GM19438 (cell line): Measurements from ENCODE around the gene RAB7B.

Source experiments
- ATAC-seq: cut with Tn5 transposase; IDR thresholded peaks from one replicate; pipeline ENCODE4 v1.9.1; 2021; ENCODE audit warnings: low read depth; ENCODE audit not compliant: unreplicated experiment

The RAB7B gene

DNA sequence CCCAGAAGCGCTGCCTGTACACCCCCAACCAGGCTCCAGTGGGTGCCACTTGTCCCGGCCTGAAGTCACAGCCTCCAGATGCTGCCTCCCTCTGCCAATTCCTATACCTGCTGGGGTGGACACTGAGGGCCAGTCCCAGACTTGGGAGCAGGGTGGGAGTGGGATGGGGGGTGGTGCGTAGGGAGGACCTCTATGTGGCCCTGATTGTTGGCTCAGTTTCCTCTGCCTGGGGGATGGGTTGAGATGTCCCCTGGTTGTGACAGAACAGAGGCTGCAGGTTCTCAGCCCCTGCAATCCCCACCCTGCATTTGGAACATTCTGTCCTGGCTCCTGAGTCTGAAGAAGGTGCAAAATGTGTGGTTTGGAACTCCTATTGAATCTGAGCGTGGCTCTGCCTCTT, 27.2 kb downstream of the RAB7B start:
- ATAC-seq = no peak

DNA sequence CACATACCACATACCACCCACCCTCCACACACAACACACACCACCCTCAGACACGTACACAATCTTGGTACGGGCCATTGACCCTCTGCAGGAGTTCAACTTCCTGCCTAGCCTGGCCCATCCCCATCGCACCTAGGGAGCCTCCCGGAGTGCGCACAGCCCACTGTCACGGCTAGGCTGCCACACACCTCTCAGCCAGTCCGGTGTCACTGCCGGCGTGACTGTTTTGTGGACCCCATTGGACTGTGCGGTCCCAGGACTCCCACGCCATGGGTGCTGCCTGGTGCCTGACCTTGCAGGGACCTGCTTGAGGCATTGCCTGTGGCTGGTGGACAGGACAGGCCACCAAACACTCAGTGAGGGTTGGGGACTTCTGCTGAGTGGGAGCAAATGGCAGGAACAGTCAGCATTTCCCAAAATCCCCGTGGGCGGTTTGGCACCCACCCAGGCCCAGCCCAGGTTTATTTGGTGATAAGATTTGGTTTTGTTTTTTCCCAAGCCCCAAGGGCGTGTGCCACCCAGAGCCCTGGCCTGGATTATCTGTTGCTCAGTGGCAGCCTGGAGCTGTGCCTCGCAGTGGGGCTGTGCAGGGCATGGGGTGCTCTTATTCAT, 27.7 kb downstream of the RAB7B start:
- no peak for ATAC-seq

GRCh38 chr1:205974712-205975111, 28.5 kb downstream of the RAB7B start:
- ATAC-seq = no peak

DNA sequence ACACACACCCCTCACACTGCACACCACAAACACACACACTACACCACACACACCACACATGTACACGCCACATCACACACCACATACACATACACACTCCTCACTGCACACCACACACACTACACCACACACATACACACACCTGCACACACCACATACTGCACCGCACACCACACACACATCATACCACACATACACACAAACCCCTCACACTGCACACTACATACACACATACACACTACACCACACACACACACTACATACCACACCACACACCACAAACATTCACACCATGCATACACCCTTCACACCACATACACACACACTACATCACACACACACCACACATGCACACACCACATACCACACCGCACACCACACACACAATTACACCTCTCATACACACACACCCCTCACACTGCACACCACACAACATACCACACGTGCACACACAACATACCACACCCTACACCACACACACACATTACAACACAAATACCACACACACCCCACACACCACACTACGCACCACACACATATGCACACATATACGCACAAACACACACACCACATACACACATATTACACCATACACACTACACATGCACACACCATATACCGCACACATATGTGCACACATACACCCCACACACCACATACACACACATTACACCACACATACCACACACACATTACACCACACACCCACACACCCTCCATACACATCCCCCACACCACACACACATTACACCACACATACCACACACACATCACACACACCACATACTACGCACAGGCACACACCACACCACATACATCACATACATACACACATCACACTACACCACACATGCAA, 29.6 kb downstream of the RAB7B start:
- ATAC-seq = no peak

- ATAC-seq = no peak
These were observed 30.6 kb downstream of the RAB7B start for GRCh38 chr1:205972491-205973168.

DNA sequence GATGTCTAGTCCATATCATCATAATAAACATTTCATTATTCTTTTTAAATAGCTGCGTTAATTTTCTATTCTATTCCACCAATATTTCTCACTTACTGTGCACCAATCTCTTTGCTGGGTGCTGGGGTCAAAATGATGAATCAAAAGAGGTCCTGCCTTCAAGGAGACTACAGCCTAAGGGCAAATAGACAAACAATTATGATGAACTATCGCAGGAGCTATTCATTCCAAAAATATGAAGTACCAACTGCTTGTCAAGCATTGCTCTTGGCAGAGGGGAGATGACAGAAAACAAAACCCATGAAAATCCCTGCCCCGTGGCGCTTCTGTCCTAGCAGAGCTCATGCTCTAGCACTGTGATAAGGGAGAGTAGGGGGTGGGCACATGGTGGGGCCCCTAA, 31.1 kb downstream of the RAB7B start:
- ATAC-seq = no peak

DNA sequence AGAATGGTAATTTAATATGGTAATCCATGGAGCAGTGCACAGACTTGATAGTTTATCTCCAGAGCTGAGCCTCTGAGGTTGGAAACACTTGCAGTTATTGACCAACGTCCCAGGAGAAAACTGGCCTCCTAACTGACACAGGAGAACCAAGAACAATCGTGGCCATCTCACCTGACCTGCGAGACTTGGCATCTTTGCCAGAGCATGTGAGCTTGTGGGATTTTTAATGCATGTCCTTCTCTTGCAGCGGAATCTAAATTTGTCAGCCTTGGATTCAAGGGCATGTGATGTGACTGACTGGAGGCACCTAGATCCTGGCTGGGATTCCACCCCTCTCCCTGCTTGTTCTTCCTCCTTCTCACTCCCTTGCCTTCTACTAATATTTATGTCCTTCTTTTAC, 32.1 kb downstream of the RAB7B start:
- ATAC-seq = no peak

DNA sequence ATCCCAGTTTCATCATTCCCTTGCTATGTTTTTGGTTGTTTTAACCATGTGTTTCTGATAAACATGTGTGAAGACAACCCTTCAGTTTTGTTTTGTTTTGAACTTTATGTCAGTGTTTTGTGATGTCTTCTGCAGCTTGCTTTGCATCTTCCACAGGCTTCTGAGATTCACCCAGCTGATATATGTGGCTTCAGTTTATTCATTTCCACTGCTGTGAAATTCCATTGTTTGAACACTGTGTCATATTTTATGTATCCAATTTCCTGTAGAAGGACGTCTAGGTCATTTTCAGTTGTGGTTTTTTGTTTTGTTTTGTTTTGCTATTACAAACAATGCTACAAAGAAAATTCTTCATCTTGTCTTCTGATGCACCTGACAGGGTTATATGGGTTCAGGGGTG, 32.7 kb downstream of the RAB7B start:
- ATAC-seq = no peak

DNA sequence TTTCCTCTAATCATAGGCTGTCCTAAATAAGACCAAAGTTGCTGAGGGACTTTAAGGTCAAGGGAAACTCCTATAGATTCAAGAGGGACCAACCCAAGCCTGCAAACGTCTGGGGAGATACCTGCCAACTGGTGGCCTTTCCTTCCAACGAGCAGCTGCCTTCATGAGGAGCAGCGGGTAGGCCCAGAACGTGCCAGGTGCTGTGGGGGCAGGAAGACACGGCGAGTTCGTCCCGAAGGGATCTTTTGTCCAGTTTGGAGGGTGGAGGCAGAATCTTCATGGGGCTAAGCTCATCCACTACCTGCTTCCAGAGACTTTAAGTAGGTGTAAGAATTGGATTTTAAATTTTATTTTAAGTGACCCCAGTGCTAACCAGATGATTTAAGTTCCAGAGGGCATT, 34.0 kb downstream of the RAB7B start:
- ATAC-seq = no peak

GRCh38 chr1:205967554-205968335, 35.5 kb downstream of the RAB7B start:
- no peak for ATAC-seq

DNA sequence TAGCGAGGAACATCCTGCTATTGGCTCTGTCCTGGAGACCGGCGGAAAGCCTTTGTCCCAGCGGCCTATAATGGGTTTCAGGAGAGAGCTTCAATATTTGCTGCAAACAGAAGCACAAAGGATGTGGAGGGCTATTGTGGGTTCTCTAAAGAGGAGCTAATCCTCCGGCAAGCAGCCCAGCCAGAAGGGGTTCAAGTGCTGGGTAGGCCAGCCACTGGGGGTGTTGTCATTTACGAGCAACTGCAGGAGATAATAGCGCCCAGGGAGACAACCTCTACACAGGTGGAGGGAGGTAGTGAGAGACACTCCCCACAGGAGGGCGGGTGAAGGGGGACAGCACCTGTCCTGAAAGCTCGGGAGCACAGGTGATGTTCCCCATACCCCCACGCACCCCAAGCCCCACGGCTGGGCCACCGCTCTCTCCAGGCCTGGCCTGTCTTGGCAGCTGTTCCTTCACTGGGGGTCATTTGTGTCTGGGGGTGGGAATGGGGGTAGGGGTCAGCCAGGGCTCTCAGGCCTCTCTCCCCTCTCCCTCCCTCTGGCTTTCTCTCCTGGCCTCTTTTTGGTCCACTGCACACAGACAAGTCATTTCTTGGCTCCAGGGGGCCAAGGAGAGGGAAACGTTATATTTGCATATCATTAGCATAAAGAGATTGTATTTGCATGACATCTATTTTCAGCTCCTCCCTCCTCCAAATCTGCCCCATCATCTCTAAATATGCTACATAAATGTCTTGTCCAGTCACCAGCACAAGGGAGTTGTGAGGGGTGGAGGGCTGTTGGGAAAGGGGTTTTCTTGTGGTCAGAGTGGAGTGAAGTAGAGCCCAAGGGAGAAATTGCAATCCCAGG, 37.9 kb downstream of the RAB7B start:
- ATAC-seq = no peak

GRCh38 chr1:205963352-205964155, 39.6 kb downstream of the RAB7B start:
- no peak for ATAC-seq

DNA sequence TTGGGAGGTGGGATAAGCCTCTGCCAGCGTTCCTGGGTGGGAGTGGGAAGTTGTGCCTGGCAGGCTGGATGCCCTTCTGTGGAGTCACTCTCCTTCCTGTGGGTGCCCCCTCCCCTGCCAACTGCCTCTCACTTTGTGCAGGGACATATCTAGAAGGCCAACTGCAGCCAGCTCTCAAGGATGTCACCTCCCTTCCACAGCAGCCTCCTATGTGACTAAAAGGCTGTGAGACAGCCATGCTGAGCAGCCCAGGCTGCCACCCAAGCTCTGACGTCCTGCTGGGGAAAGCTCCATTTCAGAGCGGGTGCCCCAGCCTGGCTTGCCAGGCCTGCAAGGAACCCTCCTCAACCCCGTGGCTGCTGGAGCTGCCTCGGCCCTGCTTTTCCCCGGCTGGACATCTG, 40.4 kb downstream of the RAB7B start:
- ATAC-seq = no peak

DNA sequence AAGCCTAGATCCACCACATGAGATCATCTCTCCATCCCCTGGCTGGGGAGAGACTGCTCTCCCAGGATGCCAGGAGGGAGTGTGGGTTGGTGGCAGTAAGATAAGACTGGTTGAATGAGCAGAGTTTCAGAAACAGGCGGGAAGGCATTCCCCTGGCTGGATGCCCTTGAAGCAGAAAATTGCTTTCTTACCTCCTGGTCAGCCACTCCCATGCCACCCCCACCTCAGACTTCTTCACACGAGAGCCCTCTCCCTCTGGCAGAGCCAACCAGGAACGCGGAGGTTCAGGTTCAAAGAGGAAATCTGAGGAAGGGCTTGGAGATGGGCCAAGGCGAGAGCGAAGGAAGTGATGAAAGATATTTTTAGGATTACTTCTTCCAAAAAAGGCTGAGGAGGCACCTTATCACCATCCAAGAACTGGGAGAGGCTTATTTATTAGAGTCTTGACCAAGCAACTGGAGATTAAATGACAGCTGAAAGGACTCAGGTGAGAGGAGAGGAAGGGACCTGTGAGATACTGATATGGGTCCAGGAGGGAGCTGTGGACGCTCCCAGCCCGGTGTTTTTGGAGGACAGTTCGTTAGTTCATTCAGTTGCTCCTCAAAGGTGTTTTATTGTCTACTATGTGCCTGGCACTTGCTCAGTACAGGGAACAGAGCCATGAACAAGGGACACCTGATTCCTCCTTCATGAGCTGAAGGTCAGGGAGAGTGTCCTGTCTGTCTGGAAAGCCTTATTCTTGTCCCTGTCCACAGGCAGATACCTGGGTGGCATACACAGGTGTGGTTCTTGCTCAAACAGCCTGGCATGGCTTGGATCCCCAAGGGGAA, 41.0 kb downstream of the RAB7B start:
- no peak for ATAC-seq

DNA sequence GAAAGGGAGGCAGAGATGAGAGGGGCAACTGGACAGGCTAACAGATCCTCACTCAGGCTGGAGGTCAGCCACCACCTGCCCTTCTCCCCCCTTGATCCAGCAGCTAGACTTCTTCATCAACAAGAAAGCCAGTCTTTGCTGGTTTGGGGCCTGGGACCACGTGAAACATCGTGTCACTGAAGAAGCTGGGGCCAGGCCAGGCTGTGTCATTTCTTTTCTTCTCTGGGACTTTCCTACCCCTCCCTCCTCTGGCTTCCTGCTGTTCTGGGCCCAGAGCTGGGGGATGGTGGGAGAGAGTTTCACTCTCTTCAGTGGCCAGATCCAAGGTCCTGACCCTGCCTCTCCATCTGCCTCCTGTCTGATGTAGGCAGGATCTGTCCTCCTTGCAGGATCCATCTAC, 41.8 kb downstream of the RAB7B start:
- ATAC-seq = no peak

DNA sequence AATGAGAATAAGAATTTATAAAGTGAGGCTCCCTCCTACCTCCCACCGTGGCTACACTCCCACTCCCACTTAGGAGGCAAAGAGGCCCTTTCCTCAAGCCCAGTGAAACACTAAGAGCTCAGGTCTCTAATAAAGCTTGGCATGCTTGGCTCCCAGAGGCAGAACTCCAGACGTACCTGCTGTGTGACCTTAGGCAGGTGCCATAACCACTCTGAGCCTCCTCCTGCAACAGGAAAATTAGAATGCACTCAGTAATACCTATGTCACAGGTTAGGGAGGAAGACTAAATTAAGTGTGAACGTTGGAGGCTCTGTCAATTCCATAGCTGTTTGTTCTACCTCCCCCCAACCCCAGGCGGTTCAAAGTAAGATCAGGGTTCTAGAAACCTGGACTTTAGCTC, 43.4 kb downstream of the RAB7B start:
- ATAC-seq = no peak

DNA sequence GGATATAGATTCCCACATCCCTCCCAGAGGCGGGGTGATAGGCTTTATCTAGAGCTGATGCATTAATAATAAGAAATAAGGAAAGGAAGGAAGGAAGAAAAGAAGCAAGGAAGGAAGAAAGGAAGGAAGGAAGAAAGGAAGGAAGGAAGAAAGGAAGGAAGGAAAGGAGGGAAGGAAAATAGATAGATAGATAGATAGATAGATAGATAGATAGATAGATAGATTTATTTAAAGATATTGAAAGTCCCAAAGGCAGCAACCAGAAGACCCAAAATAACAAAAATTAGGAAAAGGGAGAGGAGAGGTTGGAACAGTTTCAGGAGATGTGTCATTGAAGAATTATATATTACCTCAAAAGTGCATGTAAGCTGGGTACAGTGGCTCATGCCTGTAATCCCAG, 47.7 kb downstream of the RAB7B start:
- no peak for ATAC-seq

DNA sequence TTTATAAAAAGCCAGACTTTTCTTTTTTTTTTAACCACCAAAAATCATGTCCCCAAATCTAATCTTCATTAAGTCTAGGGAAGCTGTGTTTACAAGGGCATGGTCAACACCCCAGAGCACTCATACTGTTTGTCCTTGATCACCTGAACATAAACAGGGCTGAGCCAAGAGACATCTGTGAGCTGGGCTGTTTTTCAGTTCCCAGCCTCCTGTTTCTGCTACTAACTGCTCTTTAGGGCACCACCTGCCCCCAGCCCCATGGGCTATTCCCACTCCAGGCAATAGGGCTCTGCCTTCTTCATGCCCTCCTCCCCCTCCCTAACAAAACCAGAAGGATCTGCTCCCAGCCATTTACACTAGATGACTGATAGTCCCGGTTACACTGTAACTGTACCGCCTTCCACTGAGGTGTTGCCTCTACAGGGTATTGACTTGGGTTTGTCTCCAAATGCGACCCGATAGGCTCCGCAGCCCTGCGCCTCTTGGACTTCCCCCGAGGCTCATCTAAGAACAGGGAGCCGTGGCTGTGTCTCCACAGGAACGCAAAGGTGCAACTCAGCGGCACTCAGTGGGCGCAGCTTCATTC, 48.3 kb downstream of the RAB7B start:
- no peak for ATAC-seq
